PC-3 (cell line): ENCODE results near the gene ZNF831.

Experiments used
- CTCF ChIP-seq: fragments of 300-600 bp; sonication (generic); conservative IDR thresholded peaks from 2 replicates; pipeline ENCODE4 v1.5.1; 2017; ENCODE audit warnings: antibody characterized with exemption, low read depth, mild to moderate bottlenecking, low read length
- EZH2 ChIP-seq: fragments of 300-600 bp; sonication (generic); IDR thresholded peaks from one replicate; pipeline ENCODE4 v1.6.1; 2017; ENCODE audit warnings: antibody characterized with exemption, mild to moderate bottlenecking, low read length; ENCODE audit not compliant: unreplicated experiment

- TF ChIP-seq CTCF (no peak), EZH2 (no peak)
Observed at GRCh38 chr20:59157064-59157463, 6.6 kb upstream of the ZNF831 start.
